GM20000 (cell line): ENCODE measurements around the gene UBE3D.
"Not testable (repeated sequence)": the region's sequence is repeated elsewhere in the genome, so short reads cannot be mapped to it uniquely, and the experiment has no call there.

Source experiments
- DNase-seq: peaks from one replicate; pipeline ENCODE4 v3.0.0; 2012; ENCODE audit warnings: low spot score
- CTCF ChIP-seq: IDR thresholded peaks from 2 replicates; pipeline ENCODE4 v1.5.1; 2012; ENCODE audit warnings: mild to moderate bottlenecking, control low read depth; ENCODE audit errors: extremely low read depth, missing control alignments

Gene UBE3D

GRCh38 chr6:82904257-82904656, 161.4 kb downstream of the UBE3D start:
- no peak for DNase-seq
- TF ChIP-seq CTCF, result no peak

- no peak for TF ChIP-seq CTCF
- DNase-seq, result no peak
These were observed 163.4 kb downstream of the UBE3D start for GRCh38 chr6:82902290-82902689.

- DNase-seq, result no peak
- TF ChIP-seq CTCF, result no peak
These were observed 170.9 kb downstream of the UBE3D start for GRCh38 chr6:82894653-82895259.

- no peak for DNase-seq
- no peak for TF ChIP-seq CTCF
These were observed 171.6 kb downstream of the UBE3D start for GRCh38 chr6:82893889-82894652.

GRCh38 chr6:82891503-82891902, 174.1 kb downstream of the UBE3D start:
- not testable (repeated sequence) for DNase-seq

- DNase-seq, result no peak
- no peak for TF ChIP-seq CTCF
These were observed 174.6 kb downstream of the UBE3D start for GRCh38 chr6:82891076-82891475.

GRCh38 chr6:82890240-82890639, 175.4 kb downstream of the UBE3D start:
- DNase-seq, result no peak
- TF ChIP-seq CTCF, result no peak

- DNase-seq, result no peak
- TF ChIP-seq CTCF, result no peak
These were observed 176.5 kb downstream of the UBE3D start for GRCh38 chr6:82889143-82889542.
